Erythroblast (primary cell): Measurements from ENCODE around the gene INSC.

Experiments
- GATA1 ChIP-seq: IDR thresholded peaks from 2 replicates; pipeline ENCODE4 v1.6.1; 2011; ENCODE audit warnings: low read depth, mild to moderate bottlenecking, control low read depth, low read length, moderate library complexity
- POLR2A ChIP-seq: IDR thresholded peaks from 2 replicates; pipeline ENCODE4 v1.6.1; 2011; ENCODE audit warnings: mild to moderate bottlenecking, low read length

DNA sequence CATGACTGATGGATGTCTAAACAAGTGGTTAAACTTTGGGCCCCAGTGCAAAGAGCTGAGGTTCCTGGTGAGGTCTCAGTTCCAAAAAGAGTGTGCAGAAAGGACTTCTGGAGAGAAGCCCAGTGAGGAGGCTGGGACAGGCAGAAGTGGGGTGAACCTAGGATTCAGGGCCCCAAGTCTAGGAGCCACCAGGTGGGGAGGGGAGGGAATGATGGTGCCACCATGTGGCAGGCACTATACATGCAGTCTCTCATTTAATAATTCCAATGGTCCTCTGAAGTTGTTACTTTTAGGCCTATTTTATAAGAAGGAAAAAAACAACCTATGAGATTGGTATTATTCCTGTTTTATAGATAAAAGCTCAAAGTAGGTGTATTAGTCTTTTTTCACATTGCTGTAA is 102.0 kb downstream of the INSC start:
- no peak for TF ChIP-seq POLR2A
- TF ChIP-seq GATA1, result no peak
